Trophoblast cell (in vitro differentiated cells and primary cell): ENCODE data around the gene MIA2.
A peak's percentile ranks its signal among the peaks of the same experiment; 100 is the strongest.

Experiments used
- DNase-seq, 2 donors: peaks; one replicate each; pipeline ENCODE4 v3.0.0-alpha.2; 2016
- H2AFZ ChIP-seq: 2 replicates; pipeline ENCODE4 v1.6.1; 2013; ENCODE audit warnings: low read length, moderate library complexity, mild to moderate bottlenecking; ENCODE audit not compliant: insufficient read depth, poor library complexity
- H2AK5ac ChIP-seq: 2 replicates; pipeline ENCODE4 v1.6.1; 2013; ENCODE audit warnings: mild to moderate bottlenecking, low read length
- H2BK120ac ChIP-seq: 2 replicates; pipeline ENCODE4 v1.6.1; 2013; ENCODE audit warnings: low read length, mild to moderate bottlenecking, moderate library complexity; ENCODE audit not compliant: insufficient read depth, poor library complexity
- H2BK12ac ChIP-seq: 2 replicates; pipeline ENCODE4 v1.6.1; 2013; ENCODE audit warnings: mild to moderate bottlenecking, low read length, moderate library complexity
- H2BK5ac ChIP-seq: 2 replicates; pipeline ENCODE4 v1.6.1; 2013; ENCODE audit warnings: low read length, low read depth, moderate library complexity, mild to moderate bottlenecking; ENCODE audit not compliant: poor library complexity
- H3K14ac ChIP-seq: 2 replicates; pipeline ENCODE4 v1.6.1; 2013; ENCODE audit warnings: mild to moderate bottlenecking, low read length
- H3K18ac ChIP-seq: 2 replicates; pipeline ENCODE4 v1.6.1; 2013; ENCODE audit warnings: mild to moderate bottlenecking, low read length
- H3K23ac ChIP-seq: 2 replicates; pipeline ENCODE4 v1.6.1; 2013; ENCODE audit warnings: low read length
- H3K27ac ChIP-seq: 2 replicates; pipeline ENCODE4 v1.5.1; 2013; ENCODE audit warnings: low read depth, mild to moderate bottlenecking, inconsistent platforms, low read length, moderate library complexity
- H3K27me3 ChIP-seq: 2 replicates; pipeline ENCODE4 v1.6.1; 2013; ENCODE audit warnings: inconsistent platforms, mild to moderate bottlenecking, low read length, moderate library complexity; ENCODE audit not compliant: insufficient read depth
- H3K36me3 ChIP-seq, 2 experiments: 1 replicate in 1 of 2; 2 replicates in 1 of 2; pipeline ENCODE4 v1.6.1; 2013; ENCODE audit warnings: low read length in 2 of 2, mild to moderate bottlenecking in 2 of 2, moderate library complexity in 1 of 2; ENCODE audit not compliant: insufficient read depth in 2 of 2, control insufficient read depth in 1 of 2
- H3K4ac ChIP-seq: 2 replicates; pipeline ENCODE4 v1.6.1; 2013; ENCODE audit warnings: low read depth, mild to moderate bottlenecking, low read length, moderate library complexity
- H3K4me1 ChIP-seq, 2 experiments: 1 replicate in 1 of 2; 2 replicates in 1 of 2; pipeline ENCODE4 v1.6.1; 2013; ENCODE audit warnings: low read length in 2 of 2, mild to moderate bottlenecking in 2 of 2, moderate library complexity in 1 of 2; ENCODE audit not compliant: insufficient read depth in 2 of 2, control insufficient read depth in 1 of 2
- H3K4me2 ChIP-seq: 2 replicates; pipeline ENCODE4 v1.6.1; 2013; ENCODE audit warnings: inconsistent platforms, mild to moderate bottlenecking, low read length, moderate library complexity
- H3K4me3 ChIP-seq: 2 replicates; pipeline ENCODE4 v1.5.1; 2013; ENCODE audit warnings: mild to moderate bottlenecking, low read depth, low read length, inconsistent platforms
- H3K79me1 ChIP-seq: one replicate; pipeline ENCODE4 v1.6.1; 2013; ENCODE audit warnings: low read length
- H3K79me2 ChIP-seq: 2 replicates; pipeline ENCODE4 v1.6.1; 2013; ENCODE audit warnings: low read length, mild to moderate bottlenecking; ENCODE audit not compliant: control insufficient read depth, insufficient read depth, poor library complexity
- H3K9ac ChIP-seq: 2 replicates; pipeline ENCODE4 v1.6.1; 2013; ENCODE audit warnings: mild to moderate bottlenecking, low read length
- H3K9me3 ChIP-seq: 2 replicates; pipeline ENCODE4 v1.6.1; 2013; ENCODE audit warnings: low read depth, mild to moderate bottlenecking, control low read depth, inconsistent platforms, low read length; ENCODE audit not compliant: insufficient read depth
- H4K12ac ChIP-seq: 2 replicates; pipeline ENCODE4 v1.6.1; 2013; ENCODE audit warnings: low read depth, mild to moderate bottlenecking, low read length, moderate library complexity
- H4K8ac ChIP-seq: 2 replicates; pipeline ENCODE4 v1.6.1; 2013; ENCODE audit warnings: low read depth, mild to moderate bottlenecking, low read length, moderate library complexity
- H4K91ac ChIP-seq: one replicate; pipeline ENCODE4 v1.6.1; 2013; ENCODE audit warnings: low read depth, mild to moderate bottlenecking, low read length, moderate library complexity
- WGBS: extraction: QIAGEN DNeasy Blood & Tissue Kit; methylation state at CpG from one replicate; pipeline ENCODE4 v1.1.7; 2013; ENCODE audit warnings: missing lambda C conversion rate; ENCODE audit not compliant: insufficient read length, insufficient coverage; ENCODE audit errors: extremely low coverage; 5-methylcytosine and 5-hydroxymethylcytosine counted together

Gene MIA2

DNA sequence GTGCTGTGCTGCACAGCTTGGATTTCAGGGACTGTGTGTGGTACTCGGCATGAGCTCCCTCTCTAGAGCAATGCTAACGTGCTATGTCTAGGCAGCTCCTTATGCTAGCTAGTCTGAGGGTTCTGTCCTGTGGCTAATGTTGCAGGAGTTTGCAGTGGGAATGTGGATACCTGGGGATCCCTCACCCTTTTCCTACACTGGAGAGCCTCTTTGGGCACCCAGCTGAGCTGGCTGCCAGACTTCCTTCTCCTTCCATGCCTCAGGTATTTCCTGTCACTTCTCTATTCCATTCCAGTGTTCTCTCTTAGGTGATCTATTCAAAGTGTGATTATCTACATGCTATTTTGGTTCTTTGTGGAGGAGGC is 133.7 kb downstream of the MIA2 start:
- peak overlapping the region; percentile 42 for H3K14ac ChIP-seq
- H3K79me2 ChIP-seq: no peaks in the 10 kb centered on the region
- no peak overlapping the region for H3K23ac ChIP-seq
- H3K4me1 ChIP-seq: peaks cover 7 to 8% of the 10 kb centered on the region in 2 experiments
- no peak overlapping the region for H2BK5ac ChIP-seq
- H3K27me3 ChIP-seq: no peaks in the 10 kb centered on the region
- no peaks in the 10 kb centered on the region for H3K9me3 ChIP-seq
- H4K8ac ChIP-seq: no peak overlapping the region
- H3K4me3 ChIP-seq: no peak overlapping the region
- H3K27ac ChIP-seq: no peak overlapping the region
- peak overlapping the region; percentile 36 for H2BK12ac ChIP-seq
- H3K4ac ChIP-seq: no peak overlapping the region
- H3K18ac ChIP-seq: peak overlapping the region; percentile 61
- no peak overlapping the region for H3K9ac ChIP-seq
- H2AK5ac ChIP-seq: no peak overlapping the region
- H4K91ac ChIP-seq: no peak overlapping the region
- peaks cover 3% of the 10 kb centered on the region in 2 experiments for H3K36me3 ChIP-seq
- H3K4me2 ChIP-seq: no peak overlapping the region
- WGBS: no CpG with 5 or more reads among the region's 2 CpGs
- H3K79me1 ChIP-seq: peaks cover 4% of the 10 kb centered on the region
- peak overlapping the region; percentile 32 for H2AFZ ChIP-seq
- no peak overlapping the region for H4K12ac ChIP-seq
- DNase-seq: no peak
- no peak overlapping the region for H2BK120ac ChIP-seq

DNA sequence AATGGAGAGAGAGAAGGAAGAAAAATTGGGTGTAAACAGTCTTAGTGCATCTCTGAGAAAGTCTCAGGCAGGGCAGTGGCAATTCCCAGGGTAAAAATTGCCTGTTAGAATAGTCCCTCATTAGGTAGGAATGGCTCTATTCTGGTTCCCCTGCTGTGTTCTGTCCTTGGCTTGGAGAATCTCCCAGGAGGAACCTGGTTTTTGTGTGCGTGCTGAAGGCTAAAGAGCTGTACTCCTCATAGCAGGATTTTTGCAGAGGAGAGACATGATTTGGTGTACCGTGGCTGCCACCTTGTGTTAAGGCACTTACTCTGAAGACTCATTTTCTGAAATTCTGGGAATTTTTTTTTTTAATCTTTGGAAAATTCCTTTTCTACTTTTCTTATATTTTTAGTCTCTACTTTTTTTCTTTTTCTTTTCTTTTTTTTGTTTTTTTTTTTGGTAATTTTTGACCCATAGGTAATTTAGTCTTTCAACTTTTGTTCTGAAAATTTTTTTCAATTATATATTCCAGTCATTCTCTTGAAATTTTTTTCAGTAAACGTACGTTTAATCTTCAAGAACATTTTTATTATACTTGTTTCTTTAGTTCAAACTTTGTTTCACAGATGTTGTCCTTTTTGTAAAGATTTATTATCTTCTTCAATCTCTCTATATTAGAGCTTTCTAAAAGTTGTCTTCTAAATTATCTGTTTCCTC is 134.7 kb downstream of the MIA2 start:
- peak; percentile 55 to 71 for DNase-seq
- peaks cover 7 to 8% of the 10 kb centered on the region in 2 experiments for H3K4me1 ChIP-seq
- no peaks in the 10 kb centered on the region for H3K27me3 ChIP-seq
- H2AK5ac ChIP-seq: no peak overlapping the region
- H3K79me1 ChIP-seq: peaks cover 4% of the 10 kb centered on the region
- H4K8ac ChIP-seq: no peak overlapping the region
- WGBS: no CpG with 5 or more reads among the region's 4 CpGs
- no peak overlapping the region for H2BK5ac ChIP-seq
- H3K4me2 ChIP-seq: no peak overlapping the region
- peaks cover 3% of the 10 kb centered on the region in 2 experiments for H3K36me3 ChIP-seq
- no peak overlapping the region for H2BK12ac ChIP-seq
- H3K27ac ChIP-seq: no peak overlapping the region
- no peak overlapping the region for H4K12ac ChIP-seq
- no peaks in the 10 kb centered on the region for H3K9me3 ChIP-seq
- no peak overlapping the region for H3K4me3 ChIP-seq
- H3K23ac ChIP-seq: no peak overlapping the region
- no peak overlapping the region for H2BK120ac ChIP-seq
- H3K9ac ChIP-seq: no peak overlapping the region
- no peak overlapping the region for H4K91ac ChIP-seq
- H2AFZ ChIP-seq: no peak overlapping the region
- no peaks in the 10 kb centered on the region for H3K79me2 ChIP-seq
- H3K4ac ChIP-seq: no peak overlapping the region
- H3K14ac ChIP-seq: no peak overlapping the region
- H3K18ac ChIP-seq: no peak overlapping the region

DNA sequence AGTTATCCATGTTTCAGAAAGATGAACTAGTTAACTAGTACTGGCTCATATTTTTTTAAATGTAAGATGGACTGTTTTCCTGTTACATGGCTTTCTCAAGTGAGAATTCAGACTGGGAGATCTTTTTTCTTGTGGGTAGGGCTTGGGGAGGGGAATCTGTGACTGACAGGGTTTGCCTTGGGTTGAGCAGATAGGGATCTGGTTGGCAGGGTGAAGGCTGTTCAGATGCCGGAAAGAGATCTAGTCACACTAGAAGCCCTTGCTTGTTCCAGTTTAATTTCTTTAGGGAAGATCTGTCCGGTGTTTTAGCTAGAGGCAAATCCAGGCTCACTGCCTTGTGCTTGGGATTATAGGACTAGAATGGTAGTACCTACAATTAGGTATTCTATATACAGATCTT is 135.3 kb downstream of the MIA2 start:
- no CpG with 5 or more reads among the region's 2 CpGs for WGBS
- H2BK120ac ChIP-seq: no peak overlapping the region
- H3K4me3 ChIP-seq: no peak overlapping the region
- H3K18ac ChIP-seq: no peak overlapping the region
- H2AK5ac ChIP-seq: no peak overlapping the region
- H4K91ac ChIP-seq: no peak overlapping the region
- no peak overlapping the region for H3K14ac ChIP-seq
- H4K12ac ChIP-seq: no peak overlapping the region
- peaks cover 3% of the 10 kb centered on the region in 2 experiments for H3K36me3 ChIP-seq
- no peaks in the 10 kb centered on the region for H3K79me2 ChIP-seq
- H3K27ac ChIP-seq: no peak overlapping the region
- peaks cover 7 to 8% of the 10 kb centered on the region in 2 experiments for H3K4me1 ChIP-seq
- H3K79me1 ChIP-seq: peaks cover 4% of the 10 kb centered on the region
- H2BK12ac ChIP-seq: no peak overlapping the region
- H3K23ac ChIP-seq: no peak overlapping the region
- DNase-seq: no peak
- no peaks in the 10 kb centered on the region for H3K27me3 ChIP-seq
- no peaks in the 10 kb centered on the region for H3K9me3 ChIP-seq
- H2BK5ac ChIP-seq: no peak overlapping the region
- no peak overlapping the region for H3K9ac ChIP-seq
- no peak overlapping the region for H2AFZ ChIP-seq
- no peak overlapping the region for H4K8ac ChIP-seq
- no peak overlapping the region for H3K4me2 ChIP-seq
- H3K4ac ChIP-seq: no peak overlapping the region

DNA sequence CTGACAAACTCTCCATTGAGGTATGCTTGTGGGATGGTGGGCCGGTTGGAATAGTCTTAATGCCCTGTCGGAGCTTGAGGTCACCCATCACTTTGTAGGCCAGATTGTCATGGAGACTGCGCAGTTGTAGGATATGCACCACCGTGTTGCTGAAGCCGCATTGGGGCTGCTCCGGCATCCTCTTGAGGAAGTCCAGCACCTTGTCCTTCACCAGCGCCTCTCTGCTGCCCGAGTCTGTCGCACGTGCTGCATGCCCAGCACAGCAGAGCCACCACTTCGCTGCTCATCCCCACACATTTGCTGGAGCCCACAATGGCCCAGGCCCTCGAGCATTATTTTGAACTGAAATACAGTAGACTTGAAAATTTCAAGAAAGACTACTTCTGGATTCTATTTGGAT is 136.7 kb downstream of the MIA2 start:
- no peak for DNase-seq
- no peak overlapping the region for H4K12ac ChIP-seq
- no CpG with 5 or more reads among the region's 12 CpGs for WGBS
- H3K4ac ChIP-seq: no peak overlapping the region
- H4K8ac ChIP-seq: no peak overlapping the region
- H3K79me1 ChIP-seq: peaks cover 4% of the 10 kb centered on the region
- H3K4me1 ChIP-seq: peaks cover 7 to 8% of the 10 kb centered on the region in 2 experiments
- no peak overlapping the region for H2AK5ac ChIP-seq
- H3K27ac ChIP-seq: no peak overlapping the region
- H2AFZ ChIP-seq: no peak overlapping the region
- no peaks in the 10 kb centered on the region for H3K27me3 ChIP-seq
- peak overlapping the region; percentile 40 for H3K23ac ChIP-seq
- H3K4me3 ChIP-seq: peak overlapping the region; percentile 44
- H3K14ac ChIP-seq: no peak overlapping the region
- H2BK120ac ChIP-seq: no peak overlapping the region
- no peak overlapping the region for H3K18ac ChIP-seq
- H3K36me3 ChIP-seq: peaks cover 3% of the 10 kb centered on the region in 2 experiments
- no peak overlapping the region for H2BK12ac ChIP-seq
- no peaks in the 10 kb centered on the region for H3K79me2 ChIP-seq
- no peak overlapping the region for H3K4me2 ChIP-seq
- H3K9me3 ChIP-seq: no peaks in the 10 kb centered on the region
- H3K9ac ChIP-seq: no peak overlapping the region
- H2BK5ac ChIP-seq: no peak overlapping the region
- no peak overlapping the region for H4K91ac ChIP-seq
